Neural cell (in vitro differentiated cells): ENCODE data around the gene AGFG2. TPM values are rescaled to one million over a fixed set of nuclear protein-coding genes. Genes with fewer than 3 reads are reported as not detected.

Source experiments
- H2AFZ ChIP-seq: fragments of 200-600, 300-800 bp; sonication (generic), shearing (Covaris generic); 2 replicates; pipeline ENCODE4 v1.6.0; 2014; ENCODE audit warnings: low read depth, mild to moderate bottlenecking, antibody characterized with exemption, low read length, moderate library complexity
- H3F3A ChIP-seq: fragments of 200-600 bp; shearing (Covaris generic); 2 replicates; pipeline ENCODE4 v1.6.1; 2016; ENCODE audit warnings: mild to moderate bottlenecking, moderate library complexity, mixed read lengths, antibody characterized with exemption, low read length; ENCODE audit not compliant: insufficient read depth, poor library complexity, severe bottlenecking
- H3K27ac ChIP-seq: fragments of 200-600, 300-800 bp; sonication (generic), shearing (Covaris generic); 2 replicates; pipeline ENCODE4 v1.5.1; 2014; ENCODE audit warnings: mild to moderate bottlenecking, low read length, moderate library complexity
- H3K27me3 ChIP-seq: fragments of 300-800, 200-600 bp; sonication (generic), shearing (Covaris generic); 2 replicates; pipeline ENCODE4 v1.6.0; 2014; ENCODE audit warnings: mild to moderate bottlenecking, low read depth, low read length, moderate library complexity; ENCODE audit not compliant: insufficient read depth
- H3K36me3 ChIP-seq: fragments of 300-800, 200-600 bp; sonication (generic), shearing (Covaris generic); 2 replicates; pipeline ENCODE4 v1.5.1; 2014; ENCODE audit warnings: mild to moderate bottlenecking, antibody characterized with exemption, low read length, moderate library complexity; ENCODE audit not compliant: insufficient read depth
- H3K4me2 ChIP-seq: fragments of 300-800, 200-600 bp; sonication (generic), shearing (Covaris generic); 2 replicates; pipeline ENCODE4 v1.6.0; 2014; ENCODE audit warnings: mild to moderate bottlenecking, low read length
- H3K4me3 ChIP-seq: fragments of 300-800, 200-600 bp; sonication (generic), shearing (Covaris generic); 2 replicates; pipeline ENCODE4 v1.5.1; 2014; ENCODE audit warnings: mild to moderate bottlenecking, low read length, moderate library complexity
- H3K79me2 ChIP-seq: fragments of 200-600 bp; shearing (Covaris generic); replicated peaks from 2 replicates; pipeline ENCODE4 v1.6.0; 2014; ENCODE audit warnings: mild to moderate bottlenecking, low read length, moderate library complexity; ENCODE audit not compliant: insufficient read depth
- H3K9ac ChIP-seq: fragments of 300-800, 200-600 bp; sonication (generic), shearing (Covaris generic); 2 replicates; pipeline ENCODE4 v1.6.1; 2016; ENCODE audit warnings: mild to moderate bottlenecking, low read length, mixed read lengths
- H3K9me2 ChIP-seq: fragments of 200-600 bp; shearing (Covaris generic); 2 replicates; pipeline ENCODE4 v1.6.1; 2016; ENCODE audit warnings: mild to moderate bottlenecking, low read length, mixed read lengths; ENCODE audit not compliant: insufficient read depth
- H3K9me3 ChIP-seq: fragments of 200-600, 300-800 bp; sonication (generic), shearing (Covaris generic); 2 replicates; pipeline ENCODE4 v1.6.1; 2016; ENCODE audit warnings: mild to moderate bottlenecking, mixed run types, low read length, moderate library complexity, mixed read lengths
- H4K20me1 ChIP-seq: fragments of 200-600 bp; shearing (Covaris generic); 2 replicates; pipeline ENCODE4 v1.6.1; 2016; ENCODE audit warnings: mild to moderate bottlenecking, mixed run types; ENCODE audit not compliant: insufficient read depth
- EP300 ChIP-seq: fragments of 450-650 bp; conservative IDR thresholded peaks from 2 replicates; pipeline ENCODE4 v1.6.1; 2014; ENCODE audit warnings: antibody characterized with exemption, mild to moderate bottlenecking, moderate library complexity; ENCODE audit not compliant: poor library complexity, severe bottlenecking
- MXI1 ChIP-seq: fragments of 450-650 bp; conservative IDR thresholded peaks from 2 replicates; pipeline ENCODE4 v1.6.1; 2014; ENCODE audit warnings: antibody characterized with exemption, mild to moderate bottlenecking; ENCODE audit not compliant: poor library complexity, severe bottlenecking
- POLR2AphosphoS5 ChIP-seq: IDR thresholded peaks from 2 replicates; pipeline ENCODE4 v1.6.1; 2012
- RAD21 ChIP-seq: fragments of 450-650 bp; conservative IDR thresholded peaks from 2 replicates; pipeline ENCODE4 v1.6.1; 2014; ENCODE audit warnings: antibody characterized with exemption, mild to moderate bottlenecking, moderate library complexity
- REST ChIP-seq: IDR thresholded peaks from 2 replicates; pipeline ENCODE4 v1.6.1; 2012; ENCODE audit warnings: borderline replicate concordance
- SMC3 ChIP-seq: fragments of 450-650 bp; conservative IDR thresholded peaks from 2 replicates; pipeline ENCODE4 v1.6.1; 2014; ENCODE audit warnings: antibody characterized with exemption, mild to moderate bottlenecking, moderate library complexity; ENCODE audit not compliant: poor library complexity
- TAF1 ChIP-seq: IDR thresholded peaks from 2 replicates; pipeline ENCODE4 v1.6.1; 2012; ENCODE audit warnings: low read depth
- polyA plus RNA-seq: library from polyadenylated mRNA; depleted of rRNA; stranded (reverse); fragments of >200 nt; gene quantifications from 2 replicates; pipeline ENCODE4 v1.2.3, GENCODE V29; 2014
- TF ChIP-seq, protein P1 (sequence below): fragments of 450-650 bp; IDR thresholded peaks from 2 replicates; pipeline ENCODE4 v1.5.1; 2014; ENCODE audit warnings: antibody characterized with exemption, mild to moderate bottlenecking, moderate library complexity; ENCODE audit not compliant: poor library complexity, severe bottlenecking

The AGFG2 gene
- polyA plus RNA-seq, 1 donor from 2014 or later, result 3.4 TPM

DNA sequence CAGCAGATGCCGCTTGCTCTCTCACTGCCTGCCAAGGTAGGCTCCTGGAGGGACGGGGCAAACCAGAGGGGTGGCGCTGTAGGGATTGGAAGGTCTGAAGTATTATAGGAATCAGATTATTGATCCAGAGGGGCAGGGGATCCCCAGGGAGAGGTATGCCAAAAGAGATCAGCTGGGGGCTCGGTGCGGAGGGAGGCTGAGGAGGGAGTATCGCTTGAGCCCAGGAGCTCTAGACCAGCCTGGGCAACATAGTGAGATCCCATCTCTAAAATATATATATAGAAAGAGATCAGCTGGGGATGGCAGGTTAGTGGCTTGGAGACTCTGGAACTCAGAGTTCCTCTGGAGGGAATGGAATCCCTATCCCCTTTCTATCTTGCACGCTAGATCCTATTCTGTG, 56.2 kb downstream of the AGFG2 start:
- H3K27ac ChIP-seq, result no peak overlapping the region
- no peak overlapping the region for H2AFZ ChIP-seq
- H3F3A ChIP-seq, result no peaks in the 10 kb centered on the region
- no peaks in the 10 kb centered on the region for H3K36me3 ChIP-seq
- no peaks in the 10 kb centered on the region for H3K79me2 ChIP-seq
- no peaks in the 10 kb centered on the region for H3K9me3 ChIP-seq
- H3K9ac ChIP-seq, result no peak overlapping the region
- TF ChIP-seq SMC3 (no peak), TAF1 (no peak), EP300 (no peak), RAD21 (no peak)
- H3K27me3 ChIP-seq, result no peaks in the 10 kb centered on the region
- no peaks in the 10 kb centered on the region for H3K9me2 ChIP-seq
- H3K4me3 ChIP-seq, result no peak overlapping the region
- no peaks in the 10 kb centered on the region for H4K20me1 ChIP-seq
- no peak overlapping the region for H3K4me2 ChIP-seq

DNA sequence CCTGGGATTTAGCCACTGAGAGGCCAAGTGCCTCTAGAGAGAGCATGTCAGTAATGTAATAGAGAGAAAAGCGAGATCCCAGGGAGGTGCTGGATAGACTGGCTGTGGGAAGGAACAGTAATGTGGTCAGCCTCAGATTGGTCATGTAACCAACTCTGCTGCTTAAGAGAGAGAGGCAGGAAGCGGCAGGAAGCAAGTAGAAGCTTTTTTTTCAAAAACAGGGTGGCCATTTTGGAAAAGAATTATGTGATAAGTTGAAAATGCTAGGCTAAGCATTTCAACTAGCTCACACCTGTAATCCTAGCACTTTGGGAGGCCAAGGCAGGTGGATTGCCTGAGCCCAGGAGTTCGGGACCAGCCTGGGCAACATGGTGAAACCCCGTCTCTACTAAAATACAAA, 59.4 kb downstream of the AGFG2 start:
- Histone ChIP-seq H3K4me3 (no peak overlapping the region), H2AFZ (no peak overlapping the region), H3F3A (no peaks in the 10 kb centered on the region), H3K4me2 (no peak overlapping the region), H3K36me3 (no peaks in the 10 kb centered on the region), H3K9me2 (no peaks in the 10 kb centered on the region), H4K20me1 (no peaks in the 10 kb centered on the region), H3K27me3 (peaks cover 4% of the 10 kb centered on the region), H3K9me3 (no peaks in the 10 kb centered on the region), H3K79me2 (no peaks in the 10 kb centered on the region), H3K9ac (no peak overlapping the region), H3K27ac (no peak overlapping the region)
- TF ChIP-seq SMC3 (no peak), RAD21 (no peak), EP300 (no peak), TAF1 (no peak)

GRCh38 chr7:100599911-100600729, 61.1 kb downstream of the AGFG2 start:
- Histone ChIP-seq H3K4me3 (no peak overlapping the region), H3K27me3 (peaks cover 20% of the 10 kb centered on the region), H3K9me3 (no peaks in the 10 kb centered on the region), H3K9me2 (no peaks in the 10 kb centered on the region), H3K9ac (no peak overlapping the region), H4K20me1 (no peaks in the 10 kb centered on the region), H3K4me2 (no peak overlapping the region), H3K36me3 (no peaks in the 10 kb centered on the region), H3K27ac (no peak overlapping the region), H3F3A (no peaks in the 10 kb centered on the region), H2AFZ (no peak overlapping the region), H3K79me2 (no peaks in the 10 kb centered on the region)
- TF ChIP-seq POLR2AphosphoS5, result no peak
- TF ChIP-seq EP300, result no peak
- no peak for TF ChIP-seq TAF1

- no peaks in the 10 kb centered on the region for H4K20me1 ChIP-seq
- no peak overlapping the region for H2AFZ ChIP-seq
- H3K4me3 ChIP-seq, result no peak overlapping the region
- H3K79me2 ChIP-seq, result no peaks in the 10 kb centered on the region
- H3K36me3 ChIP-seq, result no peaks in the 10 kb centered on the region
- no peak overlapping the region for H3K9ac ChIP-seq
- H3K27me3 ChIP-seq, result peaks cover 25% of the 10 kb centered on the region
- H3K4me2 ChIP-seq, result no peak overlapping the region
- no peaks in the 10 kb centered on the region for H3F3A ChIP-seq
- H3K9me3 ChIP-seq, result no peaks in the 10 kb centered on the region
- H3K27ac ChIP-seq, result no peak overlapping the region
- H3K9me2 ChIP-seq, result no peaks in the 10 kb centered on the region
- TF ChIP-seq REST, result no peak
- no peak for TF ChIP-seq POLR2AphosphoS5
- TF ChIP-seq RAD21, result no peak
- TF ChIP-seq EP300, result no peak
- no peak for TF ChIP-seq TAF1
- TF ChIP-seq MXI1, result no peak
- TF ChIP-seq, protein P1, sequence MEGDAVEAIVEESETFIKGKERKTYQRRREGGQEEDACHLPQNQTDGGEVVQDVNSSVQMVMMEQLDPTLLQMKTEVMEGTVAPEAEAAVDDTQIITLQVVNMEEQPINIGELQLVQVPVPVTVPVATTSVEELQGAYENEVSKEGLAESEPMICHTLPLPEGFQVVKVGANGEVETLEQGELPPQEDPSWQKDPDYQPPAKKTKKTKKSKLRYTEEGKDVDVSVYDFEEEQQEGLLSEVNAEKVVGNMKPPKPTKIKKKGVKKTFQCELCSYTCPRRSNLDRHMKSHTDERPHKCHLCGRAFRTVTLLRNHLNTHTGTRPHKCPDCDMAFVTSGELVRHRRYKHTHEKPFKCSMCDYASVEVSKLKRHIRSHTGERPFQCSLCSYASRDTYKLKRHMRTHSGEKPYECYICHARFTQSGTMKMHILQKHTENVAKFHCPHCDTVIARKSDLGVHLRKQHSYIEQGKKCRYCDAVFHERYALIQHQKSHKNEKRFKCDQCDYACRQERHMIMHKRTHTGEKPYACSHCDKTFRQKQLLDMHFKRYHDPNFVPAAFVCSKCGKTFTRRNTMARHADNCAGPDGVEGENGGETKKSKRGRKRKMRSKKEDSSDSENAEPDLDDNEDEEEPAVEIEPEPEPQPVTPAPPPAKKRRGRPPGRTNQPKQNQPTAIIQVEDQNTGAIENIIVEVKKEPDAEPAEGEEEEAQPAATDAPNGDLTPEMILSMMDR, result no peak
Measured at GRCh38 chr7:100600730-100601038, 61.7 kb downstream of the AGFG2 start.
